ENCODE results near the gene HMGCLL1.
A peak's percentile ranks its signal among the peaks of the same experiment; 100 is the strongest.

Gene HMGCLL1

DNA sequence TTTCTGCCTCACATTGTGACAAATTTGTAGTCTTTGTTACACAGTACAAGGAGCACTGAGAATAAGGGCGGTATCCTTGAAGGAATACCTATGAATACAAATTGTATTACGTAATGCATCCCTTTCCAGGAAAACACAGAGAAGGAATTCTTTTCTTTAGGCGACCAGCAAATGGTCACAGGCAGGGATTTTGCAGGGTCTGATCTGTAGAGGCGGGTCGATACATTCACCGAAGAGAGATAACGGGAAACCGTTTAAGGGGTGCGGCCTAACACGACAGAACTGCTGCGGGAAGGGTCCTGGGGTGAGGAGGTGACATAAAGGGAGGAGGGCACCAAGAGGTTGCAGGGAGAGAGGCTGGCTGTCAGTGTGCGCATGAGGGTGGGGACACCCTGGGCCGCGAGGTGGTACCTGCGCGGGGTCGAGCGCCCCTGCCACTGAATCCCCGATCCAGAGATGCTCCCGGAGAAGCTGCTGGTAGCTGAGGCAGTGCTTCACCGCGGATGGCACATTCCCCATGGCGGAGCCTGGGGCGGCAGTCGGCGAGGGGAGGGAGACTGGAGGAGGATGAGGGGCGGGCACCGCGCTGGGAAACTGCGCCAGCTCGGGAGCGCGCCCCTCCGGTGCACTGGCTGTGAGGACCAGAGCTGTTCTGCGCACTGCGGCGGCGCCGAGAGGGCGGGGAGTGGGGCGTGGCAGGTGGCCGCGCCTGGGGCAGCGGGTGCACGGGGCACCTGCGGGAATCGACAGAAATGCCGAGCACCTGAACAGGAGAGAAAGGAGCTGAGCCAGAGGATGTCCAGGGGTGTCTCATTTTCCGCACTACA is at the start of gene HMGCLL1:
Gene HMGCLL1, minus strand, starts transcription at position 656 of the 827 bp plus-strand sequence. Its CDS starts 137 bp downstream, at position 519.
- no peak for DNase-seq

DNA sequence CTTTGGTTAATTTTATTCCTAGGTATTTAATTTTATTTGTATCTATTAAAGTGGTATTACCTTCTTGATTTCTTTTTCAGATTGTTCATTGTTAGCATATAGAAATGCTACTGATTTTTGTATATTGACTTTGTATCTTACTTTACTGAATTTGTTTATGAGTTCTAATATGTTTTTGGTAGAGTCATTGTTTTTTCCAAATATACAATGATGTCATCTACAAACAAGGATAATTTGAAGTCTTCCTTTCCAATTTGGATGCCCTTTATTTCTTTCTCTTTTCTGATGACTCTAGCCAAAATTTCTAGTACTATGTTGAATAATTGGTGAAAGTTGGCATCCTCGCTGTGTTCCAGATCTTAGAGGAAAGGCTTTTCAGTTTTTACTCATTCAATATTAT is 43.0 kb upstream of the HMGCLL1 start:
- DNase-seq: no peak

DNA sequence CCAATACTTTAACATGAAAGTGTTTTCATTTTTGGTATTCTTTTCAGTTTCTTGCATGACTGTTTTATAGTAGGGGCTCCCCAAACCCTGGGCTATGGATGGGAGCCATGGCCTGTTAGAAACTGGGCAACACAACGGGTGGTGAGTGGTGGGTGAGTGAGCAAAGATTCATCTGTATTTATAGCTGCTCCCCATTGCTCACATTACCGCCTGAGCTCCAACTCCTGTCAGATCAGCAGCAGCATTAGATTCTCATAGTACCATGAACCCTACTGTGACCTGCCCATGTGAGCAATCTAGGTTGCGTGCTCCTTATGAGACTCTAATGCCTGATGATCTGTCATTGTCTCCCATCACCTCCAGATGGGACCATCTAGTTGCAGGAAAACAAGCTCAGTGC is 42.3 kb upstream of the HMGCLL1 start:
- no peak for DNase-seq

DNA sequence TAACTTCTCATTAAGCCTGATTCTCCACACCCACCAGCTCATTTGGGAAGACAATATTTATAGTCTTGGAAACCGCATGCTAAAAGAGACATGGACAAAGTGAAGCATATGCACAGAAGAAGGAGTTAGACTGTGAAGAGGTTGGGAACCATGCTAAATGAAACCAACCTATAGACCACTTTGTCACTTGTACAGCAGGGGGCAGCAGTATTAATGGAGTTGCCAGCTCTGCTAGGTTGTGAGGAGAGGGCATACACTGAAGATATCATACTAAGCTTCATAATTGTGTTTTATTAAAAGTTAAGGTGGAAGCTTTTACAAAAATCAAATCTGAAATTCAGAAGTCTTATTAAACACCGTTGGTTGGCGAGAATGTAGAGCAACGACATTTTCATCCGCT is 38.3 kb upstream of the HMGCLL1 start:
- DNase-seq: peak; percentile 74

DNA sequence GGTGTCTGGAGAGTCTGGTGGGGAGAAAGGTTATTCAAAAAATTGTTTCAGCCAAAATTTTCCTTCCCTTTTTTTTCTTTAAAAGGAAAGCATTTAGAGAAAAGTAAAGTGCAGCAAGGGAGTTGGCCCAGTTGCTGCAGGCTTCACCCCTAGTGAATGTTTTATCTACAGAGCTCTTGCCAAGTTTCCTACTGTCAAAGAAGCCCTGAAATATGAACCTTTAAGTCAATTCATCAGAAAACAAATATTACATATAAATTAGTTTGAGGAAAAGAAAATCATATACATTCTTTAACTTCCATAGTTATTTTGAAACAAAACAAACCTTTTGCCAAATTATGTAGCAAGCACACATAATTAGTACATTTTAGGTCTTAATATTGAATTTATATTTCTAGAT is 25.0 kb upstream of the HMGCLL1 start:
- DNase-seq: no peak

DNA sequence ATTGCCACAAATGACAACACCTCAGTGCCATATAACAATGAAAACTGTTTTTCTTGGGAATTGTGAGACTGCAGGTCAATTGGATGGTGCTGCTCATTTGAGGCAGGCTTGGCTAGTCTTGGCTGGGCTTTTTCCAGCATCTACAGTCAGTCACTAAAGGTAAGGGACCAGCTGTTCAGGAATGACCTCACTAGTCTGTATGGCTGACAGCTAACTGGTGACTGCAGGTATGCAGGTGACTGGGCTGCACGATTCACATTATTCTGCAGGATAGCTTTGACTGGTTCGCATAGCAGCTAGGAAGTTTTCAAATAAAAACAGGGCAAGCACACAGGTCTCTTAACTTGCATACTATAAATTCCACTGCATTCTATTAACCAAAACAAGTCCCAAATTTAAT is 22.1 kb upstream of the HMGCLL1 start:
- no peak for DNase-seq

DNA sequence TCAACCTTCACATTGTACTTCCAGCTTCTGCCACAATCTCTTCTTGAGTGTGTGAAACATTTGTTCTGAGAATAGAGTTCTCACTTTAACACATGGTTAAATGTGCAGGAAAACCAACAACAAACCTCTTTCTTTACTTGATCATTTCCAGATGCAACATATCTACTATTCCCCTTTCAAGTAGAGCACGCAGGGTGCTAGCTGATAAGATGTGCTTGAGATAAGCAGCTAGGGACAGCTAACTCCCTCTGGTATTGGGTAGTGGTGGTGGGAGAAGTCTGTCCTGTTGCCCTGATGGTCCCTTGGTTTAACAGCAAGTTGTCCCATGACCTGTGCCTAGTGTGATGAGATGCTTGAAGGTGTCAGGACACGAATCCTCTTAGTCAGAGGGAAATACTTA is 15.4 kb upstream of the HMGCLL1 start:
- peak; percentile 17 for DNase-seq

DNA sequence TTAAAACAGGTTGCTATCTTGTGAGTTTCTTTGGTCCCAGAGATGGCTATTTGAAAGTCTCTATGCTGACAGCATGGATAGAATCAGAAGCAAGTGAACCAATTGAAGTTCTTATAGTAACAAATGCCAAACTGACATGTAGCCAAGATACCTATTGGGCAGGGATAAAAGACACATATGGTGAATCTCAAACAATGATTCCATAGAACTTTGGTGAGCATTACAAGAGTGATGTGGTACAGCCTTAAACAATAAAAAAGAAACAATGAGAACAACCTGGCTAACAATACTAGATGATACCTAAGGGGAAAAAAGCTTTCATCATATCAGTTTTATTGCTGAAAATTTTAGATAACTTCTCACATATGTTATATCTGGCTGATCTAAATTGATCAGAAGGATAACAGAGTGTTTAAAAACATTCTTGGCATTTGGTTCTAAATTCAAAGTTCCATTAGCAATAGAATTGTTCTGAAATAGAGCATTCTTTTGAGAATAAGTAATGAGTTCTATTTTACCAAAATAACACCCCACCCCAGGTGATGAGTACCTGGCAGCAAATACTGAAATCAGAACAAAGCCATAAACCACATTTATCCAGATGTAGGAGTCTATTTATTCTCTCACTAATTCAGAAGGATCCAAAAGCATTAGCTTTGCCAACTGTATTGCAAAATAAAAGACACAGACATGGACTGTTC is 5.8 kb upstream of the HMGCLL1 start:
- DNase-seq: no peak

DNA sequence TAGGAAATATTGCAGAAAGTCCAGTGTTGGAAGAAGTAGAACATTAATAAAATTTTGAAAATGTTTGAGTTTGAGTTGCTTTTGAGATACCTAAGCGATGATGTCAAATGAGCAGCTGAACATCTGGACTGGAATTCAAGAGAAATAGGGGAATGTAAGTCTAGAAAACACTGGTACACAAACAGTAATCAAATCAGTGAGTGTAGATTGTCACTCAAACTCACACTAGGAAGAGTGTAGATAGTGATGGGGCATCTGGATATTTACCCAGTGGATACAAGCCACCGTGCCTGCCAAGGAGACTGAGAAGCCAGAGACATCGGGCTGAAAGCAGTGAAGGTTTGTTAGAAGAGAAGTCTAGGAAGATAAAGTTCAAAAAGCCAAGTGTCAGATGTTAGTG is 2.2 kb downstream of the HMGCLL1 start:
- DNase-seq: no peak

DNA sequence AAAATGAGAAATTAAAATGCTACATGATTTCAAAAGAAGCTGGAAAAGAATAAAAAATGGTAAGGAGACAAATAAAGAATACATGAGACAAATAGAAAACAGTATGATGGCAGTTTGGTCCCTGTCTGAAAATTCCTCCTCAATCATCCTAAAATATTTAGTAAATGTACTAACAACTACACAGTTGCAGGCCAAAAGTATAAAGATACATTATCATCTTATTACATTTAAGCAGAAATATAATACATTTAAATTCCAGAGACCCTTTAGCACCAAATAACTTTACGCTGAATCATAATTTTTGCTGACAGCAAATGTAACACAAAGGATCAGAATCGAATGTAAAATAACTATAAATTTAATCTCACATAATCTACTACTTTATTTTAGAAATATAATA is 4.4 kb downstream of the HMGCLL1 start:
- no peak for DNase-seq

DNA sequence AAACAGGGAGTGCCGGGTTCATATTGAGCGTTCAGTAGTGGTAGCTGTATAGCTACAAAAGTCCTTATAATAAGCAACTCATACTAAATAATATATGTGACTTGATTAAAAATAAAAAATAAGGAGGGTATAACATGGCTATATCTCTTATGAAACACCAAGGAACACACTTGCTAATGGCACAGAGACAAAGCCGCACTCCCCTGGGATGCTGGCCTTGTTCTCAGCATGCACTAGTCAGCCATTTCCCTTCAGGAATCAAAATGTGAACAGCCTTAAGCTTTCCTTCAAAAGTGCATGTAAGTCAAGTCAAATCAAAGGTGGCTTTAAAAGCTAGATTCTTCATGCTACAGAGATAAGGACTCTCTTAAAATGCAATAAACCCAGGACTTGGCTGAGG is 9.4 kb downstream of the HMGCLL1 start:
- no peak for DNase-seq

DNA sequence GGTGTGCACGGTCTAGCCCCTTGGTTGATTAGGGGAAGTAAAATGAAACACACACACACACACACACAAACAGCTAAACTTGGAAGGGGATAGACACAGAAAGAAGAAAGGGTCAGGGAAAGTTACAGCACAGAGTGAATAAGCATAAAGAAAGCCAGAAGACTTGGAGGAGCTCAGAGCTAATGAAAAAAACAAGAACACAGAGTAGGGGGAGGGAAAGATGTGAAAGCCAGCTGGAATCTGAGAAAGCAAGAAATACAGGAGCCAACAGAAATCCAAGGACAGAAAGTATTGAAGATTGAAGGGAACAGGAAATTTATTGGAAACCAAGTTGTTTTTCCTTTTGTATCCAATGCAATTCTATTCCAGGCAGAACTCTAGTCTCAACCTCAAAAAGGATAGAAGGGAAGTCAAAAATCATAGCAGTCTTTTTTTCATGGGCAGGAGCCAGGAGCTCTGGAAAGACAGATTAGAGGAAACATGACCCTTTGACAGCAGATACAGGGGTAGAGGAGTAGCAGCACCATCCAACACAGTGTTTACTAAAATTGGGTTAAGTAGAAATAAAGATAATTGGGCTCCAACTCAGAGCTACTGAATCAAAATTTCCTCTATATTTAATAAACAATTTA is 10.1 kb downstream of the HMGCLL1 start:
- DNase-seq: no peak

DNA sequence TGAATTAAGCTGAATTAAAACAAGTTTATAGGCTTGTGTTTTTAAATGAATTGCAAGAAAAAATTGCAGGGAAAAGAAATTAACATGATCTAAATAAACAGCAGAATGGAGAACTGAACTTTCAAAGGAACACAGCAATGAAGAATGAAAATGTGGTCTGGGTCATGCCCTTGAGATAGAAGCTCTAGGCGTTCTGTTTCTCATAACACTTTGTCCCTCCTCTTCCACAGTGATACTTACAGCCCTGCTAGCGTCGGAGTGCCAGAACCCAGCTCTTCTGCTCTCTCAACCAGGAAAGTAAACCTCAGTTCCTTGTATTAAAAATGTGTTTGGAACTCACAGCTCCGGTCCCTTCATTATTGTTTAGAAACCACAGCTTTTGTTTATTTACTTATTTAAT is 11.4 kb downstream of the HMGCLL1 start:
- DNase-seq: no peak

DNA sequence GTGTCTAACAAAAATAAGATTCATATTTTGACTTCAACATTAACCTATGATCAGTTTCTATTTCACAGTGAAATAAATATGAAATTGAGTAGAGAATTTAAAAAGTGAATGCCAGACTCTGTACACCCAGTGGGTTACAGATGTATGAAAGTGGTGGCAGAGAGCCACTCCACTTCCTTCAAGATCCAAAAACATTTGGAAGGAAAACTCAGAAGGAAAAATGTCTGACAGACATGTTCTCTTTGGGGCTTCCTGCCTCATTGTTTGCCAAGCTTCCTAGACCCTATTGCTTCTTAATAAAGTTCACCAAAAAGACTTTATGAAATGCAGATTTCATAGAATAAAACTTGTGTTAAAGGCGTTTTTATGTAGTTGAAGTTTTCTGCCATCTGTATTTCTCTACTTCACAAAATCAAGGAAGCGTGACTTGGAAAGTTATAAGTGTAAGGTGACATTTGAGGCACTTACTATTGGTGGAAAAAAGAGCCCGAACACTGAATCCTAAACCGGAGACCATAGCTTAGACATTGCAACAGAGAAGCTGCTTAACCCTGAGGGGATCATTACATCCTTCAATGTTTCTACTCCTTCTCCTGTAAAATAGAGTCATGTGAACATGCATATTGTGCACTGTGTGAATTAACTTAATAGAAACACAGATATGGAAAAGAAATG is 12.8 kb downstream of the HMGCLL1 start:
- no peak for DNase-seq

DNA sequence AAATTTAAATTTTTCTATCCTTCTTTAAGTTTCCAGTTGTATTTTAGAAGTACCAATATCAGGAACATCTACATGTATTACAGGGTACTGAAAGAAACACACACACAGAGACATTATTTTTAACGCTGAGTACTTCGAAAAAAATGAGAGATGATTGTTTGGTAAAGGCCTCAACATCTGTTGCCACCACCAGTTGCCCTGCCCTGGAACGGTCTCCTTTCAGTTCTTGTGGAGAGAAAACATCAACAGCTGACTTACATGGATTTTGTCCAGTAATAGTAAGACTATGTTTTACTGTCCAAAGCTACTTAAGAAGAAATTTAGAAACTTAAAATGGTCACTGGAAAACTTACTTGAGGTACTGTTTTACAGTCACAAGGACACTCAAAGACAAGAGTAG is 16.7 kb downstream of the HMGCLL1 start:
- DNase-seq: no peak

DNA sequence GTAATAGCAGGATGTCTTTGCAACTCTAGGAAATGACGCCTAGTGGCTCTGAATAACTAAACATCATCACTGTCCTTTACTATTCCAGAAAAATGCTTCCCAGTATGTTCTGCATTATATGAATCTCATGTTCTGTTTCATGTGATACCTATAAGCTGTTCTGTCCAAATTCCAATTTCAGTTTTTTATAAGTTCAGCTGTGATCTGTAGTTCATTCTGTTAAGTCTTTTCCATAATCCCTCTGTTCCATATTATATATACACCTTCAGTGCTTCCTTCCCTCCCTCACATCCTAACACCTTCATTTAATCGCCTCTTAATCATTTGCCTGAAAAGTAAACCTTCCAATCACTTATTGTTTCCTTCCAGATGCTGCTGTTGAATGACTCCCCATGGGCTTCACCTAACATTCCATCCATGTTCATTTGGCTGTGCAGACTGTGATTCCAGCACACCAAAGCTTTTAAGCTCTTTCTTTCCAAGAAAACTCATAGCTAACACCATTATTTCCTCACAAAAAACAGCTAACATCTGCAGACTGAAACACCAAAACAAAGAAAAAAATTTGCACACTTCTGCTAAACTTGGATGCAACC is 18.6 kb downstream of the HMGCLL1 start:
- no peak for DNase-seq

DNA sequence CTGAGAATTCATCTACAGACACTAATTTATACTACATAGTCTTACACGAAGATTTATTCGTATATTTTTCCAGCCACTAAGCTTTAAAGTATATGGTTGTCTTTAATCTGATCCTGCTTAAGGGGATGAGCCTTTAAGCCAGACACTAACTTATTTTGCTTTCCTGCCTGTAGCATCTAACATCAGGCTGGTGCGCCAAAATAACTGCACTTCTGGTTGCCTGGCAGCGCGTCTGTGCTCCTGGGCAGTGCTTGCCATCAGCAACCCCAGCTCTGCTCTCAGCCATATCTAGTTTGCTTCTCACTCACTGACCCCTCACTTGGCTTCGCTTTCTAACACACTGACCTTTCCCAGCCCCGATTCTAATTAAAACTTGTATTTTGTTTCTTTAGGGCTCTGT is 21.8 kb downstream of the HMGCLL1 start:
- no peak for DNase-seq

DNA sequence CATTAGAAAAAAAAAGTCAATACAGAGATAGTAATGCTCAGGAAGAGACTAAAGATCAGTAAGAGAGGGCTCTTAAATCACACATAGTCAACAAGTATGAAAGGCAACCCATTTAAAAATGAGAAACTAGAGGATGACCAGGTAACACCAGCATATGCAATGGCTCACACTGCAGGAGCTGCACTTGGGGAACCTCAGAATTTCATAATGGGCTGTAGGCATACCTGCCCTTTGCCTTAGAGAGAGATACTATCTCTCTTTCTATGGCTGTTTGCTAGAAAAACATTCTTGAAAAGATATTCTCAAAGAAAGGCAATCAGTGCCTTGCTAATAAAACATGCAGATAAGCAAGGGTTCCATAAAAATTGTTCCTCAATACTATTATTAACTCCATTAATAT is 33.2 kb downstream of the HMGCLL1 start:
- DNase-seq: no peak

DNA sequence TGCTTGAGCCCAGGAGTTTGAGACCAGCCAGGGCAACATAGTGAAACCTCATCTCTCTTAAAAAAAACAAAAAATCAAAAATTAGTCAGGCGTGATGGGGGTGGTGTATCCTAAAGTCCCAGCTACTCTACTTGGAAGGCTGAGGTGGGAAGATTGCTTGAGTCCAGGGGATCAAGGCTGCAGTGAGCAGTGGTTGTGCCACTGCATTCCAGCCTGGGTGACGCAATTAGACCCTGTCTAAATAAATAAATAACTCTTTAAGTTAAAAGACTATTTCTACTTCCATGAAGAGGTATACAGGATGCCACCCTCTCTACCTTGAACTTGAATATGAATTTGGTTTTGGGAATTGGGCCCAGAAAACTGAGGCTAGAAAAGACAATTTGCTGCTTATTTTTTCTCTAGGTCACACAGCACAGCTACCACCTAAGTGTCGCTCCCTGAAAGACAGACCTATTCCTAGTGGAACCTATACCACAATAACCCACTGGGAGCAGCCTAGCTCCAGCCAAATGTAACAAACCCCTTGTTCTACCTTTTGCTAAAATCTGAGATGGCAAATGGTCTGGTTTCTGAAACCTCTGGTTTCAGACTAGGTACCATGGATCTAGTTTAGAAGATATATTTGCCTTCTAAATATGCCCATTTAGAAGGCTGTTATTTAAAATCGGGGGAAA is 35.2 kb downstream of the HMGCLL1 start:
- peak; percentile 18 for DNase-seq

DNA sequence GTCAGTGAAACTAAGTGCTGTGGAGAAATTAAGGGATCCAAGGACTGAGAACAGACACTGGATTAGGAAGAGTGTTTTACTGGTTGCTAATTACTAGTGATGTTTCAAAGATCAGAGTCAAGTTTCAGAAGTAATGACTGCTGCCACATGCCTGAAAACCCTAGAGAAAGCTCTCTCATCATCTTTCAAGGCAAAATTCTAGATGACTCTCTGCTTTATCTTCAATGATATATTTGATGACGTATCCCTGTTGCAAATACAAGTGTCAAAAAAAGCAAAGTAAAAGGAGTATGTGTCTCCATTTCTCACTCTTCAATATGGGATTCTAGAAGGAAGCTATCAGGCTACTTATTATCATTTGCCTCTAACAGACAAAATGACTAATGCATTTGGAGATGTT is 38.0 kb downstream of the HMGCLL1 start:
- no peak for DNase-seq

DNA sequence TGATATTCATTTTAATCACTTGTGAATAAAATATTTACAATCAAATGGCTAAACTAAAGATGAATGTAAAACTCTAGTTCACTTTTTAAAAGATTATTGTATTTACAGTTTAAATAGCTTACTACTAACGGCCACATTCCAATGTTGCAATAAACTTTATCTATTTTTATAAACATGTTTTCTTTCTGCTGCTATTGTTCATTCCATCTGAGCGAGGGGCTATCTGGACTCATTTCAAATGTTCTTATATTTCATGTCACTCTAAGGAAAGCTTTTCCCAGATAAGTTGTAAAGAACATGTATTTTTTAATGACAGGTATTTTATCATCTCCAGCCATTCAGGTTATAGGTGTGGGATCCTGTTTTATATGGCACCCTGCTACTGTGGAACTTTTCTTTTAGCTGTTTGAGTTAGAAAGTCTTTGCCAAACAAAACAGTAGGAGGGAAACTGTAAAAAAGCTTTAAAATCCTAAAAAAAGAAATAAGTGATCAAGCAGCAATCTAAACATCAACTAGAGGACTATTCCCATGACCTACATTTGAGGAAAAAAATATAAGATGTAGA is 42.5 kb downstream of the HMGCLL1 start:
- DNase-seq: no peak

DNA sequence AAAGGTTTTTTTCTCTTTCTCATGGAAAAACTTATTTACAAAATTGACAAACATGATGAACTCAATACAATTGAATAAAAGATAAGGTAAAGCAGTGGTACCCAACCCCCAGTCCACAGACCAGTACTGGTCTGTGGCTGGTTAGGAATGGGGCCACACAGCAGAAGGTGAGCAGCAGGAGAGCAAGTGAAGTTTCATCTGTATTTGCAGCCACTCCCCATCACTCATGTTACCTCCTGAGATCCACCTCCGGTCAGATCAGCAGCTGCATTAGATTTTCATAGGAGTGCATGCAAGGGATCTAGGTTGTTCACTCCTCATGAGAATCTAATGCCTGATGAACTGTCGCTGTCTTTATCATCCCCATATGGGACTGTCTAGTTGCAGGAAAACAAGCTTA is 47.5 kb downstream of the HMGCLL1 start:
- no peak for DNase-seq
